GM21381 (cell line): ENCODE measurements around the gene STK32A.
"Not testable (repeated sequence)": the region's sequence is repeated elsewhere in the genome, so short reads cannot be mapped to it uniquely, and the experiment has no call there.

Source experiments
- ATAC-seq: cut with Tn5 transposase; IDR thresholded peaks from one replicate; pipeline ENCODE4 v1.9.1; 2021; ENCODE audit warnings: mild to moderate bottlenecking, moderate library complexity; ENCODE audit not compliant: unreplicated experiment

STK32A gene

DNA sequence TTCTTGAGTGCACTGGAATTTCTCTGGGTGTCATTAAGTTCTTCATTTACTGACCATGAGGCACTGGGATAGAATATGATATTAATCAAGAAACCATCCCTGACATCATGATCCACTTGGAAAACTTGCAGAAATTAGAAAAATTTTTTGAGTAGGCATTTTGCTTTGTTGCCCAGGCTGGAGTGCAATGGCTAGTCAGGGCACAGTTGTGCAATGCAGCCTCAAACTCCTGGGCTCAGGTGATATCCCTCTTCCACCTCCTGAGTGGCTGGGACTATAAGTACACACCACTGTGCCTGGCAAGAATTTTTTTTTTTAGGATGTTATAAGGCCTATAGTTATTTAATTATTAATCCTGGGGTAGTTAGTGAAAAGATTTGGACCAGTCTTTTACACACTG is 106.5 kb downstream of the STK32A start:
- ATAC-seq: no peak

DNA sequence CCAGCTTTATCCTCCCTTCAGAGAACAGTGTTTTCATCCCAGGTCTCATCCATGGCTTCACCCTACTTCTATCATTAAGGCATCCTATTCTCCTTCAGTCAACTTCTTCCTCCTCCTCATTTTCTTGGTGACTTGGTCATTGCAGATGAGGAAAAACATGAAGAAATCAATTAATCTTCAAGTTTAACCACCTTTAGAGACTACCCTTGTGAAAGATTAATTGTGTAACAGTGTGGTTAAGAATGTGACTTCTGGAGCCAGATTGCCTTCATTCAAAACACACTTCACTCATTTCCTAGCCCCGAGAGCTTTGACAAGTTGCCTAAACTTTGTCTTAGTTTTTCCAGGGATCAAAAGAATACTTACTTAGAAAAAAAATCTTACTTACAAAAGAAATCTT is 110.0 kb downstream of the STK32A start:
- ATAC-seq: no peak

DNA sequence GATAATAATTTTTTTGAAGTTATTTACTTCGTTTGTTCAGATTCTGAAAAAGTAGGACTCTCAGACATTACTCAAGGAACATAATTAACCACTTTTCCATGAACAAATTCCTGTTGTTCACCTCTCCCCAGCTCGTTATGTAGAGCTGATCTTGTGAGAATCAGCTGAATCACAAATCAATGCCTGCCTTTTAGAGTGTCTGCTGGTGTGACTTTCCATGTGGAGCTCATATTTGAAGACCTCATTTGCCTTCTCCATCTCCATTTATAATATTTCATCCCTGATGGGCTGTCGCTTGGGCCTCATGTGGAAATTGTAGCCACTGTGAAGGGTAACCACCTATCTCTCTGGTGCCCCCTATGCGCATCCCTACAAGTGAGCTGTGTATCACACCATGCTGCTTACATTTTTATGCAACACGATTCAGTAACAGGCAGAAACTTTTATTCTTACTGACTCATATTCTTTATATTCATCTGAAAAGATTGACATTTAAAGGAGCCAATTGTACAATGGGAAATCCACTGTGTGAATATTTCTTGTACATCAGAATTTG is 111.3 kb downstream of the STK32A start:
- ATAC-seq: no peak

DNA sequence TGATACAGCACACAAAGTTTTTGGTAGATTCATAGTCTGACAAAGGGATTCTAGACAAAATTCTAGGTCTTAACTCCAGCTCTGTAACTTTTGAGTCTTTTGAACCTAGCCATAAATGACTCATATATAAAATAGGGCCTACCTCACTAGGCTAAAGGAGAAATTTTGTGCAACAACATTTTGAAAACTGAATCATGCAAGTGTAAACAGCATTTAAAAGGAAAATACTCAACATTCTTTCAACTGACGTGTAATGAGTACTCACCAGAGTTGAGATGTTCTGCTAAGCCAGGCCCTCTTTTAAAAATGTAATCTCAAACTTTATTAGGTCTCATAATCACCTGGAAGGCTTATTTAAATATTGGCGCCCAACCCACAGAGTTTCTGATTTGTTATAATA is 113.2 kb downstream of the STK32A start:
- no peak for ATAC-seq

DNA sequence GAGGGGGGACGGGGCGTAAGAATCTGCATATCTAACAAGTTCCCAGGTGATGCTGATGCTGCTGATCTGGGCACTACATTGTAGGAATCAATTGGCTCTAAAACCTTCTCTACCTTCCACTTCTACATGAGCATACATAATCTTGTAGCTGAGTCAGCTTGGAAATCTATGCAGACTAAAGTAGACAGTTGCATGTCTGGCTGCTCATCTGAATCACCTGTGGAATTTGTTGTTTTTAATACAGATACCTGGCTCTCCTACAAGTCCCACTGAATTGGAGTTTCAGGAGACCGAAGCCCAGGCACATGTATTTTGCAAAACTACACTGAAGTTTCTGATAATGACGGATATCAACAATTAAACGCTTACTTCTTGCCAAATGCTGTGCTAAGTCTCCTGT is 113.6 kb downstream of the STK32A start:
- ATAC-seq: no peak

DNA sequence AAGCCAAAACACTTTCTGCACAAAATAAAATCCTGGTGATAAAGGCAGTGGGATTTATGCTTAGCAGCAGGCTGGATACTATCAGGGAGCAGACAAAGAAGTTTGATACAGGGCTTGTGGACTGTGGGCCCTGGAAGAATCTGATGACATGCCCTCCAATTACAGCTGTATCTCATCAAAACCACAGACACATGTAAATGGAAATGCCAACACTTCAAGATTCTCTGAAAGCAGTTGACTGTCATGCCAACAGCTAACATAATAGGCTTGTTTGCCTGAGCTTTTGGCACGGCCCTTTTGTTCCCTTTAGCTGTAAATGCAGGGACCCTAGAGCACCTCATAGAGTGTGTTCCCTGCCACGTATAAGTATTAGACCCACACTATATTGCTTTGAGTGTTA is 114.4 kb downstream of the STK32A start:
- ATAC-seq: no peak

DNA sequence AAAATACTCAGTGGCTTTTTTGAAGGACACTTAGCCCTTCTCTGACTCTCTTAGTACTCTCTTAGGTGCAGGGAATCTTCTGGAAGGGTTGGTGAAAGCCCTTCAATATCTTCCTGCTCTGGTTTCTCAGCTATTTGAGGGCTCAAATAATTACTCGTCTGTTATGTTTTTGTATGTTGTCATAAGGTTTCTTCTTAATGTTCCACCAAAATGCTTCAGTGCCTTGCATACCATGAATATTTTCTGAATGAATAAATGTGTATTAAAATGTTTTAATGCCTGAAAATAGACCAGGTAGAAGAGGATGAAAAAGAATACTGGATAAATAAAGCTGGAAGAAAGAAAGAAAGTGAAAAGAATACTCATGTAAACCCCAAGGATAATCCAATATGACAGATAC is 124.3 kb downstream of the STK32A start:
- no peak for ATAC-seq

DNA sequence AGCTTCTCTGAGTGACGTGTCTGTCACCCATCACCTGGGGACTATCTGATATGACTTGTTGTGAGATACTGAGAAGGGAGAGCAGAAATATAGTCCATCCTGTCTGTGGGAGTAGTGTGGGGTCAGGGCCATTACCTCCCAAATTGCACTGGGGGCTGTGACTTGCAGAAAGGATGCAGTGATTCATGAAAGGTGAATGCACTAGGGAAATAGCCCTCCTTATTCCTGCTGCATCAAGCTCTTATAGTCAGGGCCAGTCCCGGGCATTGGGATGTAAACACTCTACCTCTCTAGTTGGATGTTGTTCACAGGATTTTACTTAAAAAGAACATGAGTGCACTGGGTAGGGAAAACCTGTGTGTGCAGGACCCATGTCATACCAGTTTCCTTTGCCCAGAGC is 124.8 kb downstream of the STK32A start:
- ATAC-seq: no peak

DNA sequence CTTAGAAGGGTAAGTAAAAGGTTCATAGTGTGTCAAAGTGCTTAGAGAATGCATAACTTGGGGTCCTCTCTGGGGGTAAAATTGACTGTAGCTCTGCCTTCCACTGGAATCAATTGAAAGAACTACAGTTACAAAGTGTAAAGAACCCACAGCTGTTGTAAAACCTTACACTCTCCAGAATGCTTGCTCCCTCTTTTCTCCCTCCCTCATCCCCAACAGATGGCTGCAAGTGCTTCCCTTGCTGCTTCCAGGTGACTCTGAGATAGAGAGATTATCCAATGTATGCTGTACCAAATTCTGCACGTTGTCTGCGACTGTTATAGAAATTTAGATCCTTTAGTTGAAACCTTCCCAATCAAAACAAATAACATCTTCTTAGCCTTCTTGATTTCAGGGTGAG is 126.0 kb downstream of the STK32A start:
- ATAC-seq: no peak

DNA sequence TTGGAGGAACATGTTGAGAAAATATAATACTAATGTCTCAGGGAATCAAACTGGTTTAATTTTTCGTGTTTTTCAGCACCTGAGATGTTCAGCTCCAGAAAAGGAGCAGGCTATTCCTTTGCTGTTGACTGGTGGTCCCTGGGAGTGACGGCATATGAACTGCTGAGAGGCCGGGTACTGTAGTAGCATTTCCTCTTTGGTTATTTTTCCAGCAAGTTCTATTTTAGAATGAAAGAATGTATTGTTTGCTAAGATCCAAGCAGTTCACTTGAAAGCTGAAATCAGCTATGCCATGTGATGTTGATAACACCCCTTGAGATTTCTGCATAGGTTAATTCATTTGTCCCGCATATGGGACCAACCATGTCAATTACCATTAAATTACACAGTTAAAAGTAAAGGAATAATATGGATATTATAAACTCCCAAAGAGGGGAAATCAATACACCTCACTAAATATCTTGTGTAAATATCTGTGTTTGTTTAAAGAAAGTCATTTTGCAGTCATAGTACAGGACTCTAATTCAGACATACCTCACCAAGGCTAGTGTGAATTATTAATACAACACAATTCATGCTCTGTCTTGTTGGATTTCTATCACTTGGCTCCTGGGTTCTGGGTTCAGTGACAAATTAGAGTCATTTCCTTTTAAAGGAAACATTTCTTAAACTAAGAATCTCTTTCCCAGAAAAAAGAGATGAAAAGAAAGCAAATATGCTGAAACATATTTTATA is 126.8 kb downstream of the STK32A start:
- ATAC-seq: no peak

DNA sequence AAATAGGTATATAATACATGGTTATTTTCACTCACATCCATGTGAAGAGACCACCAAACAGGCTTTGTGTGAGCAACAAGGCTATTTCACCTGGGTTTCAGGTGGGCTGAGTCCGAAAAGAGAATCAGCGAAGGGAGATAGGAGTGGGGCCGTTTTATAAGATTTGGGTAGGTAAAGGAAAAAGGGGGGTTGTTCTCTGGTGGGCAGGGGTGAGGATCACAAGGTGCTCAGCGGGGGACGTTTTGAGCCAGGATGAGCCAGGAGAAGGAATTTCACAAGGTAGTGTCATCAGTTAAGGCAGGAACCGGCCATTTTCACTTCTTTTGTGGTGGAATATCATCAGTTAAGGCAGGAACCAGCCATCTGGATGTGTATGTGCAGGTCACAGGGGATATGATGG is 132.6 kb downstream of the STK32A start:
- not testable (repeated sequence) for ATAC-seq

DNA sequence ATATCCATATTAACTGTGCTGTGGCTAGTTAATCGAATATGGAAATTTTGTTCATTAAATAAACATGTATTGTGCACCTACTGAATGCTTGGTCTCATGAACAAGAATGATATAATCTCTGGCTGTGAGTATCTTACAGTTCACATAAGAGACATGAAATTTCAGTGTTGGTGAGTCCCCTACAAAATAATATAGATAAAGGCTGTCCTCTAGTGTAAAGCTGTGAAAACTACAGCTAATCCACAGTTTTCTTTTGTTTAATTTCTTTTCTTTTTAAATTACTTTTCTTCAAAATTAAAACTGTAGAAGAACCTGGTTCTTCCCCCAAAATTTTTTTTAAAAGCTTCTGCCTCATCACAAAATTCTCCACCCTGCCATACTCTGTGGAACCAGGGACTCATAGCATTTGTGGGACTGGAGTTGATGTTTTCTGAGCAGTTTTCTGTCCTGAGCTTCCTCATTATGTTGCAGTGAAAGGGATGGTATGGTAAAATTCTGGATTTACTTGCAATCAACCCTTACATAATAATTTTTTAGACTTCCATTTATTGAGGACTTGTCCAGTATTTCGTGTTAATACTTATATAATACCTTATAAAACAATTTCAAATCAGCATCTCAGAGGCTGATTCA is 135.0 kb downstream of the STK32A start:
- ATAC-seq: no peak

DNA sequence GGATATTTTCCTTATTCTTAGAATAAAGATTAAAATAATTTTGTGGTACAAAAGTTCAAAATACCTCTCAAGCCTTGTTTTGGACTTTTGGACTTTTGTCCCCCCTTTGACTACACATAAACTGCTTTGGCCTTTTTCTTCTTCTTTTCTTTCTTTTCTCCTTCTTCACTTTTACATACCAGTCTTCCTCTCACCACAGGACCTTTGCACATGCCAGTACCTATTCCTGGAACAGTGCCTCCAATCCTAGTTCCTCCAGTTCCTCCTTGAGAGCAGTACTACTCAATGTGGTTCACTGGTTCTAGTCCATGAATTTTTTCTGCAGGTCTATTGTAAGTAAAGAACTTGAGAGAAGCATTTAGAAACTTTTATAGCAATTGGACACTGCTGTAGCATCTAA is 136.5 kb downstream of the STK32A start:
- ATAC-seq: no peak

DNA sequence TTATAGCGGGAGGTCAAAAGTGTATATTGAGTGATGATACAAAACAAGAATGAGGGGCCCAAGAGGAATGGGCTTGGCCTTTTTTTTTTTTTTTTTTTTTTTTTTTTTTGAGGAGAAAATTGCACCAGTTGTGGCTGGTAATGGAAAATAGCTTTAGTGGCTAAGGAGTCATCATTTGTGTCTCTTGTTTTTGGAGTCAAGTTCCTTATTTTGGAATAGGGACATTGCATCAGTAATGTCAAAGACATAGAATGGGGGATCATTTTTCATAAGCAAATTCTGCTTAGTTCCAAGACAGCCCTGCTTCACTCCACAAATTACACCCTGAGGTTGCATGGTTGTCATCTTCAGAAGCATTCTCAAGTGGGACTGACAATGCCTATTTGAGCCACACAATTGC is 137.4 kb downstream of the STK32A start:
- ATAC-seq: no peak

DNA sequence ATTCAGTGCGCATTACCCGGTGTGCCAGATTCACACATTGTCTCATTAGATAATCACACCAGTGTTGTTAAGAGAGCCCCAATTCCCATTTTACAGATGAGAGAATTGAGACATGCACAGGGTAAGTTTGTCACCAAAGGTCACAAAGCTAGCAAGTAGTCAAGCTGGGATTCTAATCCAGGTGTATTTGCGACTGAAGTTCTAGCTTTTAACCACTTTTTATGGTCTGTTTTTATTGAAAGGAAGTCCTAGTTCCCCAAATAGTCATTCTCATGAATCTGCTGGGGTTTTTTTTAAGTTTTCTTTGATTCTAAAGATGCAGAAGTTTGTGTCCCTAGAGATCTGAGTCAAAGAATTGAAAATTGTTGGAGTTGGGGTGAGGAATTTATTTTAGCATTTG is 138.5 kb downstream of the STK32A start:
- ATAC-seq: no peak

DNA sequence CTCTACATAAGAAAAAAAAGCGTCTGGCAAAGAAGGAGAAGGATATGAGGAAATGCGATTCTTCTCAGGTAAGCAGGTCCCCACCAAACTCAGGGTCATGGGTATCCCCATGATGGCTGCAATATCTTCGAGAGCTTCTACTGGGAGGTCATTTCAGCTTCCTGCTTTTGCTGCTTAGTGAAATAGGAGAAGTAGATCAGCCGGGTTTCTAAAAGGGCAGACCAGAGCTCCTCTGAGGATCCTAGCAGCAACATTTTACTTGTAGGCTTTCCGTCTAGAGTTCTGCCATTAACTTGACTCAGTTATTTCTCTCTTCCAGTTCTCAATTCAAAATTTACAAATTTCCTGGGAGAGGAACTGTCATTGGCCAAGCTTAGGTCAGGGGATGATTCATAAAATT is 140.3 kb downstream of the STK32A start:
- ATAC-seq: no peak

DNA sequence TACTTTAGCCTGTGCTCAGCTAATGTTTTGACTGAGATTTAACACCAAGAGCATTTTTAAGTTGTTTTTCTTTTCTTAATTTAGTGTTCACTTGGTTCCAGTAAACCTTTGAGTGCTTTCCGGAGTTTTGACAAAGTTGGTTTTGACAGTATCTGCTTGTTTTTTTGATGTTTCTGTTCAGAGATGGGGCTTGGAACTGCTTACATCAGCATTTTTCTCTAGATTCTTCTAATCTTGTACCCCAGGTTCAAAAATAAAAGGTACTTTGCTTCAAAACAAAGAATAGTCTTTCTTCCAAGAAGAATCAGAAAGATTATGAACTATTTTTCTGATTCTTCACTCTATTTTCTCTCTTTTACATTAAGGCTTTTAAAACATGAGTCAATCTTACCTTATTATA is 142.9 kb downstream of the STK32A start:
- ATAC-seq: no peak

DNA sequence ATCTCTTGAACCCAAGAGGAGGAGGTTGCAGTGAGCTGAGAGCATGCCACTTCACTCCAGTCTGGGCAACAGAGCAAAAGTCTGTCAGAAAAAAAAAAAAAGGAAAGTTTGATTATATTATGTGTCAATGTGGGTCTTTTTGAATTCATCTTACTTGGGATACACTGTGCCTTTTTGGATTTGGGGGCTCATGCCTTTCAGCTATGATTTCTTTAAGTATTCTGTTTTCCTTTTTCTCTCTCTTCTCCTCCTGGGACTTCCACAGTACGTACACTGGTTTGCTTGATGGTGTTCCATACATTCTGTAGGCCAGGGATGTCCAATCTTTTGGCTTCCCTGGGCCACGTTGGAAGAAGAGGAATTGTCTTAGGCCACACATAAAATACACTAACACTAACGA is 146.7 kb downstream of the STK32A start:
- ATAC-seq: no peak

DNA sequence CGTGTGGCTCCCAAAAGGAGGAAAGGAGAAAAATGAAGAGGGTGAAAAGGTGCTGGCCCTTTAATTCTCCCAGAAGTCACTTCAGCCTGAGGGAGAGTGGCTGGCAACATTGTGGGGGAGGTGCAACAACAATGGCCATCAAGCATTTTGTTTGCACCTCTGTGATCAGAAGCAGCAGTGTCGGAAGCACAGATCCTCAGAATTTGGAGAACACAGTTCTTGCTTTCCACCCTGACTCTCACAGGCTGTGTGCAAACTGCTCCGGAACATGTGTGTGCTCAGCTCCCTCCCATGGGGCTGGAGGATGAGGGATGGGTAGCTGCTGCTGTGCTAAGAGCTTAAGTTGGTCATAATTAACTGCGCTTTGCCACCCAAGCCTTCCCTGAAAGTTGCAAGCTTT is 147.9 kb downstream of the STK32A start:
- ATAC-seq: no peak

DNA sequence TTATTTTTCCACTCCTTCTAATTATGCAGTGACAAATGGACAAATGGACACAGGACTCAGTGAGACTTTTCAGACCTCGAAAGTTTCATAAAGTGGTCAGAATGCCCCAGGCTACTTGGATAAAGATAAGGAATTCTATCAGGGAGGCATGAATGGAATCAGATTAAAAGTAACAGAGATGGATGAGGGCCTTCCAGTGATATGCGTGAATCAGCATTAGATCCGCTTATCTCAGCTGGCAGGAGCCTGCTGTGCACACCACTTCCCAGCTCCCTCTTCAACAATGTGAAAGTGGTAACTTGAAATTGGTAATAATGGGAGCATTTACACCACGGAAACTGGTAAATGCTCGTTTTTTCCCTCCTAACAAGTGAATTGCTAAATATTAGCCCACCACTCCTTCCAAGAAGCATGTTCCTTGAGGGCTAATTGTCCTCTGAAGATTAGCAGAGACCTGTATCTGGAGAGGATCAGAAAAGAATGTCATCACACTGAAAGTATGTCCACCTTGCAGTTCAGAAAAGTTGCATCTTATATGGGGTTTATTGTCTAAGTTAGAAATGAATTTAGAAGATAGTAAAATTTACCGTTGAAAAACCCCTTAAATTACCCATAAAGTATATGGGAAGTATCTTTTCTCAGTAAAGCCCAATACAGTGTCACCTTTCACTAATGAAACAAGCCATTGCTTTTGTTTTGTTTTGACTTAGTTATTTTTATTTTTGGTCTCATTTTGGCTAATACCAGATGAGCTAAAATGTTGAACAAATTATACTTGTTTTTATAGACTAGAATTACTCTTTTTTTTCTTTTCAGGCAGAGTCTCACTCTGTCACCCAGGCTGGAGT is 149.7 kb downstream of the STK32A start:
- ATAC-seq: no peak

DNA sequence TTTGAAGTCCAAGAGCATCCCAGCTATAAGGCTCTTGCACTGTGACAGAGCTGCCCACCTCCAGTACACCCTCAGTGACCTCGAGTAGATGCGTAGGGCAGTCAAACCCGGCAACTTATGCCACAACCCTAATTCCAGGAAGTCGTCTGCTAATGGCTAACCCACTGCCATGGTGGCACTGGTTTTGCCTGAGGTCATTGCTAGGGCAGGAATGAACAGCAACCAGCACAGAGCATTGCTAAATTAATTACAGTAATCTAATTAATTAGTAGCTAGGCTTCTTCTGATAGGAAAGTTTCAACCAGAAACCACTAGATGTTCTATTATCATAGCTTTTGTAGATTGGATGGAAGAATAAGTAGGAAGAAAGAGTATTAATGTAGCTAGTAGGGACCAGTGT is 152.3 kb downstream of the STK32A start:
- ATAC-seq: no peak
